NCI-H1436 (cell line): ENCODE measurements around the gene F2RL1.
"Not testable (repeated sequence)": the region's sequence is repeated elsewhere in the genome, so short reads cannot be mapped to it uniquely, and the experiment has no call there.

Experiments used
- DNase-seq: peaks from one replicate; lab custom pipeline; 2025; lab: John Stamatoyannopoulos, UW

The F2RL1 gene

GRCh38 chr5:76818844-76819831 lies at the start of gene F2RL1:
F2RL1 (plus strand) TSS chr5:76819030; CDS start chr5:76819183, 153 bp downstream.
- peak; percentile 68 for DNase-seq

GRCh38 chr5:76771041-76771440 lies 47.8 kb upstream of the F2RL1 start:
- not testable (repeated sequence) for DNase-seq

GRCh38 chr5:76771705-76772405 lies 47.0 kb upstream of the F2RL1 start:
- no peak for DNase-seq

- DNase-seq, result no peak
Measured at GRCh38 chr5:76775921-76776320, 42.9 kb upstream of the F2RL1 start.

- no peak for DNase-seq
Measured at GRCh38 chr5:76776391-76776790, 42.4 kb upstream of the F2RL1 start.

- DNase-seq, result not testable (repeated sequence)
Measured at GRCh38 chr5:76780616-76781015, 38.2 kb upstream of the F2RL1 start.

- no peak for DNase-seq
Measured at GRCh38 chr5:76781775-76782174, 37.1 kb upstream of the F2RL1 start.

- DNase-seq, result no peak
Measured at GRCh38 chr5:76782444-76782843, 36.4 kb upstream of the F2RL1 start.

GRCh38 chr5:76787237-76787636 lies 31.6 kb upstream of the F2RL1 start:
- peak; percentile 5 for DNase-seq

GRCh38 chr5:76788362-76788761 lies 30.5 kb upstream of the F2RL1 start:
- no peak for DNase-seq

GRCh38 chr5:76789275-76789674 lies 29.6 kb upstream of the F2RL1 start:
- DNase-seq, result not testable (repeated sequence)

GRCh38 chr5:76789991-76790581 lies 28.7 kb upstream of the F2RL1 start:
- DNase-seq, result no peak

- no peak for DNase-seq
Measured at GRCh38 chr5:76790632-76791290, 28.1 kb upstream of the F2RL1 start.

GRCh38 chr5:76791461-76791860 lies 27.4 kb upstream of the F2RL1 start:
- no peak for DNase-seq

- DNase-seq, result no peak
Measured at GRCh38 chr5:76794871-76795270, 24.0 kb upstream of the F2RL1 start.

GRCh38 chr5:76799588-76799987 lies 19.2 kb upstream of the F2RL1 start:
- no peak for DNase-seq

GRCh38 chr5:76800579-76800978 lies 18.3 kb upstream of the F2RL1 start:
- no peak for DNase-seq

- no peak for DNase-seq
Measured at GRCh38 chr5:76801159-76801802, 17.5 kb upstream of the F2RL1 start.

- DNase-seq, result no peak
Measured at GRCh38 chr5:76801803-76802195, 17.0 kb upstream of the F2RL1 start.

- no peak for DNase-seq
Measured at GRCh38 chr5:76804266-76804665, 14.6 kb upstream of the F2RL1 start.

GRCh38 chr5:76805821-76806505 lies 12.9 kb upstream of the F2RL1 start:
- no peak for DNase-seq
